ENCODE results near the gene NAPG. TPM values are rescaled to one million over a fixed set of nuclear protein-coding genes. Genes with fewer than 3 reads are reported as not detected.

Gene NAPG
- total RNA-seq, 1 experiment from 2014 or later = 25.8 TPM

DNA sequence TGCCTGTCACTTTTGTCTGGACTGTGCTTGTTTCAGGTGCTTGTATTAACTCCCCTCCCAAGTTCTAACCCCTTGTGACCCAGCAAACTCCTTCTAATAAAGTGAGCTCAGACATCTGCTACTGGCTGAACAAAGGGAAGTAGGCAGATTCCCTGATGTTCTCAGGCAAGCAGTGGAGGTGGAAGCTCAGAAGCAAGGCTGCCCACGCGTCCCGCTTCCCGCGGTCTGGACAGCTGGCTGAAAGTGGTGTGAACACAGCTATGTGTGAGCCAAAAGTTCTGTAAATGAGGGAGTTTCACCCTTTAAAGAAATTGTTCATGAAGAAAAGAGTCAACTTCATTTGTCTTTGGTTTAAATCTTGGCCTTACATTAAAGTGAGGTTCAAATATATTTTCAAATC, 40.0 kb downstream of the NAPG start (continued):
- TF ChIP-seq, protein P1, sequence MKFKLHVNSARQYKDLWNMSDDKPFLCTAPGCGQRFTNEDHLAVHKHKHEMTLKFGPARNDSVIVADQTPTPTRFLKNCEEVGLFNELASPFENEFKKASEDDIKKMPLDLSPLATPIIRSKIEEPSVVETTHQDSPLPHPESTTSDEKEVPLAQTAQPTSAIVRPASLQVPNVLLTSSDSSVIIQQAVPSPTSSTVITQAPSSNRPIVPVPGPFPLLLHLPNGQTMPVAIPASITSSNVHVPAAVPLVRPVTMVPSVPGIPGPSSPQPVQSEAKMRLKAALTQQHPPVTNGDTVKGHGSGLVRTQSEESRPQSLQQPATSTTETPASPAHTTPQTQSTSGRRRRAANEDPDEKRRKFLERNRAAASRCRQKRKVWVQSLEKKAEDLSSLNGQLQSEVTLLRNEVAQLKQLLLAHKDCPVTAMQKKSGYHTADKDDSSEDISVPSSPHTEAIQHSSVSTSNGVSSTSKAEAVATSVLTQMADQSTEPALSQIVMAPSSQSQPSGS (CRISPR knock-in tag; IDR thresholded peaks at IDR 0.05; ENCODE audit: borderline replicate concordance, low read depth) = no peak
- TF ChIP-seq, protein P2, sequence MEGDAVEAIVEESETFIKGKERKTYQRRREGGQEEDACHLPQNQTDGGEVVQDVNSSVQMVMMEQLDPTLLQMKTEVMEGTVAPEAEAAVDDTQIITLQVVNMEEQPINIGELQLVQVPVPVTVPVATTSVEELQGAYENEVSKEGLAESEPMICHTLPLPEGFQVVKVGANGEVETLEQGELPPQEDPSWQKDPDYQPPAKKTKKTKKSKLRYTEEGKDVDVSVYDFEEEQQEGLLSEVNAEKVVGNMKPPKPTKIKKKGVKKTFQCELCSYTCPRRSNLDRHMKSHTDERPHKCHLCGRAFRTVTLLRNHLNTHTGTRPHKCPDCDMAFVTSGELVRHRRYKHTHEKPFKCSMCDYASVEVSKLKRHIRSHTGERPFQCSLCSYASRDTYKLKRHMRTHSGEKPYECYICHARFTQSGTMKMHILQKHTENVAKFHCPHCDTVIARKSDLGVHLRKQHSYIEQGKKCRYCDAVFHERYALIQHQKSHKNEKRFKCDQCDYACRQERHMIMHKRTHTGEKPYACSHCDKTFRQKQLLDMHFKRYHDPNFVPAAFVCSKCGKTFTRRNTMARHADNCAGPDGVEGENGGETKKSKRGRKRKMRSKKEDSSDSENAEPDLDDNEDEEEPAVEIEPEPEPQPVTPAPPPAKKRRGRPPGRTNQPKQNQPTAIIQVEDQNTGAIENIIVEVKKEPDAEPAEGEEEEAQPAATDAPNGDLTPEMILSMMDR (IDR thresholded peaks at IDR 0.05) = no peak
- TF ChIP-seq, protein P3, sequence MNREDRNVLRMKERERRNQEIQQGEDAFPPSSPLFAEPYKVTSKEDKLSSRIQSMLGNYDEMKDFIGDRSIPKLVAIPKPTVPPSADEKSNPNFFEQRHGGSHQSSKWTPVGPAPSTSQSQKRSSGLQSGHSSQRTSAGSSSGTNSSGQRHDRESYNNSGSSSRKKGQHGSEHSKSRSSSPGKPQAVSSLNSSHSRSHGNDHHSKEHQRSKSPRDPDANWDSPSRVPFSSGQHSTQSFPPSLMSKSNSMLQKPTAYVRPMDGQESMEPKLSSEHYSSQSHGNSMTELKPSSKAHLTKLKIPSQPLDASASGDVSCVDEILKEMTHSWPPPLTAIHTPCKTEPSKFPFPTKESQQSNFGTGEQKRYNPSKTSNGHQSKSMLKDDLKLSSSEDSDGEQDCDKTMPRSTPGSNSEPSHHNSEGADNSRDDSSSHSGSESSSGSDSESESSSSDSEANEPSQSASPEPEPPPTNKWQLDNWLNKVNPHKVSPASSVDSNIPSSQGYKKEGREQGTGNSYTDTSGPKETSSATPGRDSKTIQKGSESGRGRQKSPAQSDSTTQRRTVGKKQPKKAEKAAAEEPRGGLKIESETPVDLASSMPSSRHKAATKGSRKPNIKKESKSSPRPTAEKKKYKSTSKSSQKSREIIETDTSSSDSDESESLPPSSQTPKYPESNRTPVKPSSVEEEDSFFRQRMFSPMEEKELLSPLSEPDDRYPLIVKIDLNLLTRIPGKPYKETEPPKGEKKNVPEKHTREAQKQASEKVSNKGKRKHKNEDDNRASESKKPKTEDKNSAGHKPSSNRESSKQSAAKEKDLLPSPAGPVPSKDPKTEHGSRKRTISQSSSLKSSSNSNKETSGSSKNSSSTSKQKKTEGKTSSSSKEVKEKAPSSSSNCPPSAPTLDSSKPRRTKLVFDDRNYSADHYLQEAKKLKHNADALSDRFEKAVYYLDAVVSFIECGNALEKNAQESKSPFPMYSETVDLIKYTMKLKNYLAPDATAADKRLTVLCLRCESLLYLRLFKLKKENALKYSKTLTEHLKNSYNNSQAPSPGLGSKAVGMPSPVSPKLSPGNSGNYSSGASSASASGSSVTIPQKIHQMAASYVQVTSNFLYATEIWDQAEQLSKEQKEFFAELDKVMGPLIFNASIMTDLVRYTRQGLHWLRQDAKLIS (CRISPR knock-in tag; IDR thresholded peaks at IDR 0.05; ENCODE audit: borderline replicate concordance) = no peak
- TF ChIP-seq ZNF671 (CRISPR knock-in tag; IDR thresholded peaks at IDR 0.05) = no peak

DNA sequence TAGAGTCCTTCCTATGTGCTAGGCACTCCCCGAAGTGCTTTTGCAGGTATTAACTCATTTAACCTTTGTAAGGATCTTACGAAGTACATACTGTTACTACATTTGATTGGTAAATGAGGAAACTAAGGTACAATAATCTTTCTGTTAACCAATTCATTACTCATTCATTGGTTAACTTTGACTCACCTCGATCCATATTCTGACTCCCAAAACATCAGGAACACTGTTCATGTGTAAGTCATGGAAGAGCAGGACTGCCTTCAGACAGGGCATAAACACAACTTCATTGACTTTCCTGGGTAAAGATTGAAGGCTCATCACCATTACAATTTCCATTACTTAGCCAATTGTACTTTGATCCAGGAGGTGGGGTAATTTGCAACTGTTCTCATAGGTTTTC, 40.6 kb downstream of the NAPG start:
- CTCF ChIA-PET = no interaction called here
- TF ChIP-seq IRF2 (CRISPR knock-in tag; IDR thresholded peaks at IDR 0.05; ENCODE audit: borderline replicate concordance, low read depth) (no peak), ZNF396 (CRISPR knock-in tag; IDR thresholded peaks at IDR 0.05; ENCODE audit: borderline replicate concordance) (no peak), GRHL2 (CRISPR knock-in tag; IDR thresholded peaks at IDR 0.05; ENCODE audit: insufficient replicate concordance, severe bottlenecking) (no peak)
- TF ChIP-seq, protein P4, sequence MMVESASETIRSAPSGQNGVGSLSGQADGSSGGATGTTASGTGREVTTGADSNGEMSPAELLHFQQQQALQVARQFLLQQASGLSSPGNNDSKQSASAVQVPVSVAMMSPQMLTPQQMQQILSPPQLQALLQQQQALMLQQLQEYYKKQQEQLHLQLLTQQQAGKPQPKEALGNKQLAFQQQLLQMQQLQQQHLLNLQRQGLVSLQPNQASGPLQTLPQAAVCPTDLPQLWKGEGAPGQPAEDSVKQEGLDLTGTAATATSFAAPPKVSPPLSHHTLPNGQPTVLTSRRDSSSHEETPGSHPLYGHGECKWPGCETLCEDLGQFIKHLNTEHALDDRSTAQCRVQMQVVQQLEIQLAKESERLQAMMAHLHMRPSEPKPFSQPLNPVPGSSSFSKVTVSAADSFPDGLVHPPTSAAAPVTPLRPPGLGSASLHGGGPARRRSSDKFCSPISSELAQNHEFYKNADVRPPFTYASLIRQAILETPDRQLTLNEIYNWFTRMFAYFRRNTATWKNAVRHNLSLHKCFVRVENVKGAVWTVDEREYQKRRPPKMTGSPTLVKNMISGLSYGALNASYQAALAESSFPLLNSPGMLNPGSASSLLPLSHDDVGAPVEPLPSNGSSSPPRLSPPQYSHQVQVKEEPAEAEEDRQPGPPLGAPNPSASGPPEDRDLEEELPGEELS (CRISPR knock-in tag; IDR thresholded peaks at IDR 0.05) = no peak
- TF ChIP-seq, protein P5, sequence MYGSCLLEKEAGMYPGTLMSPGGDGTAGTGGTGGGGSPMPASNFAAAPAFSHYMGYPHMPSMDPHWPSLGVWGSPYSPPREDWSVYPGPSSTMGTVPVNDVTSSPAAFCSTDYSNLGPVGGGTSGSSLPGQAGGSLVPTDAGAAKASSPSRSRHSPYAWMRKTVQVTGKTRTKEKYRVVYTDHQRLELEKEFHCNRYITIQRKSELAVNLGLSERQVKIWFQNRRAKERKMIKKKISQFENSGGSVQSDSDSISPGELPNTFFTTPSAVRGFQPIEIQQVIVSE (CRISPR knock-in tag; IDR thresholded peaks at IDR 0.05; ENCODE audit: borderline replicate concordance) = no peak
- TF ChIP-seq, protein P6, sequence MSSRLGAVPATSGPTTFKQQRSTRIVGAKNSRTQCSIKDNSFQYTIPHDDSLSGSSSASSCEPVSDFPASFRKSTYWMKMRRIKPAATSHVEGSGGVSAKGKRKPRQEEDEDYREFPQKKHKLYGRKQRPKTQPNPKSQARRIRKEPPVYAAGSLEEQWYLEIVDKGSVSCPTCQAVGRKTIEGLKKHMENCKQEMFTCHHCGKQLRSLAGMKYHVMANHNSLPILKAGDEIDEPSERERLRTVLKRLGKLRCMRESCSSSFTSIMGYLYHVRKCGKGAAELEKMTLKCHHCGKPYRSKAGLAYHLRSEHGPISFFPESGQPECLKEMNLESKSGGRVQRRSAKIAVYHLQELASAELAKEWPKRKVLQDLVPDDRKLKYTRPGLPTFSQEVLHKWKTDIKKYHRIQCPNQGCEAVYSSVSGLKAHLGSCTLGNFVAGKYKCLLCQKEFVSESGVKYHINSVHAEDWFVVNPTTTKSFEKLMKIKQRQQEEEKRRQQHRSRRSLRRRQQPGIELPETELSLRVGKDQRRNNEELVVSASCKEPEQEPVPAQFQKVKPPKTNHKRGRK (CRISPR knock-in tag; IDR thresholded peaks at IDR 0.05; ENCODE audit: borderline replicate concordance) = no peak
- TF ChIP-seq, protein P7, sequence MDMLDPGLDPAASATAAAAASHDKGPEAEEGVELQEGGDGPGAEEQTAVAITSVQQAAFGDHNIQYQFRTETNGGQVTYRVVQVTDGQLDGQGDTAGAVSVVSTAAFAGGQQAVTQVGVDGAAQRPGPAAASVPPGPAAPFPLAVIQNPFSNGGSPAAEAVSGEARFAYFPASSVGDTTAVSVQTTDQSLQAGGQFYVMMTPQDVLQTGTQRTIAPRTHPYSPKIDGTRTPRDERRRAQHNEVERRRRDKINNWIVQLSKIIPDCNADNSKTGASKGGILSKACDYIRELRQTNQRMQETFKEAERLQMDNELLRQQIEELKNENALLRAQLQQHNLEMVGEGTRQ (CRISPR knock-in tag; IDR thresholded peaks at IDR 0.05) = no peak
- TF ChIP-seq, protein P8, sequence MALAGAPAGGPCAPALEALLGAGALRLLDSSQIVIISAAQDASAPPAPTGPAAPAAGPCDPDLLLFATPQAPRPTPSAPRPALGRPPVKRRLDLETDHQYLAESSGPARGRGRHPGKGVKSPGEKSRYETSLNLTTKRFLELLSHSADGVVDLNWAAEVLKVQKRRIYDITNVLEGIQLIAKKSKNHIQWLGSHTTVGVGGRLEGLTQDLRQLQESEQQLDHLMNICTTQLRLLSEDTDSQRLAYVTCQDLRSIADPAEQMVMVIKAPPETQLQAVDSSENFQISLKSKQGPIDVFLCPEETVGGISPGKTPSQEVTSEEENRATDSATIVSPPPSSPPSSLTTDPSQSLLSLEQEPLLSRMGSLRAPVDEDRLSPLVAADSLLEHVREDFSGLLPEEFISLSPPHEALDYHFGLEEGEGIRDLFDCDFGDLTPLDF (CRISPR knock-in tag; IDR thresholded peaks at IDR 0.05) = no peak
- TF ChIP-seq, protein P9, sequence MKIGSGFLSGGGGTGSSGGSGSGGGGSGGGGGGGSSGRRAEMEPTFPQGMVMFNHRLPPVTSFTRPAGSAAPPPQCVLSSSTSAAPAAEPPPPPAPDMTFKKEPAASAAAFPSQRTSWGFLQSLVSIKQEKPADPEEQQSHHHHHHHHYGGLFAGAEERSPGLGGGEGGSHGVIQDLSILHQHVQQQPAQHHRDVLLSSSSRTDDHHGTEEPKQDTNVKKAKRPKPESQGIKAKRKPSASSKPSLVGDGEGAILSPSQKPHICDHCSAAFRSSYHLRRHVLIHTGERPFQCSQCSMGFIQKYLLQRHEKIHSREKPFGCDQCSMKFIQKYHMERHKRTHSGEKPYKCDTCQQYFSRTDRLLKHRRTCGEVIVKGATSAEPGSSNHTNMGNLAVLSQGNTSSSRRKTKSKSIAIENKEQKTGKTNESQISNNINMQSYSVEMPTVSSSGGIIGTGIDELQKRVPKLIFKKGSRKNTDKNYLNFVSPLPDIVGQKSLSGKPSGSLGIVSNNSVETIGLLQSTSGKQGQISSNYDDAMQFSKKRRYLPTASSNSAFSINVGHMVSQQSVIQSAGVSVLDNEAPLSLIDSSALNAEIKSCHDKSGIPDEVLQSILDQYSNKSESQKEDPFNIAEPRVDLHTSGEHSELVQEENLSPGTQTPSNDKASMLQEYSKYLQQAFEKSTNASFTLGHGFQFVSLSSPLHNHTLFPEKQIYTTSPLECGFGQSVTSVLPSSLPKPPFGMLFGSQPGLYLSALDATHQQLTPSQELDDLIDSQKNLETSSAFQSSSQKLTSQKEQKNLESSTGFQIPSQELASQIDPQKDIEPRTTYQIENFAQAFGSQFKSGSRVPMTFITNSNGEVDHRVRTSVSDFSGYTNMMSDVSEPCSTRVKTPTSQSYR (CRISPR knock-in tag; IDR thresholded peaks at IDR 0.05) = no peak
- TF ChIP-seq, protein P10, sequence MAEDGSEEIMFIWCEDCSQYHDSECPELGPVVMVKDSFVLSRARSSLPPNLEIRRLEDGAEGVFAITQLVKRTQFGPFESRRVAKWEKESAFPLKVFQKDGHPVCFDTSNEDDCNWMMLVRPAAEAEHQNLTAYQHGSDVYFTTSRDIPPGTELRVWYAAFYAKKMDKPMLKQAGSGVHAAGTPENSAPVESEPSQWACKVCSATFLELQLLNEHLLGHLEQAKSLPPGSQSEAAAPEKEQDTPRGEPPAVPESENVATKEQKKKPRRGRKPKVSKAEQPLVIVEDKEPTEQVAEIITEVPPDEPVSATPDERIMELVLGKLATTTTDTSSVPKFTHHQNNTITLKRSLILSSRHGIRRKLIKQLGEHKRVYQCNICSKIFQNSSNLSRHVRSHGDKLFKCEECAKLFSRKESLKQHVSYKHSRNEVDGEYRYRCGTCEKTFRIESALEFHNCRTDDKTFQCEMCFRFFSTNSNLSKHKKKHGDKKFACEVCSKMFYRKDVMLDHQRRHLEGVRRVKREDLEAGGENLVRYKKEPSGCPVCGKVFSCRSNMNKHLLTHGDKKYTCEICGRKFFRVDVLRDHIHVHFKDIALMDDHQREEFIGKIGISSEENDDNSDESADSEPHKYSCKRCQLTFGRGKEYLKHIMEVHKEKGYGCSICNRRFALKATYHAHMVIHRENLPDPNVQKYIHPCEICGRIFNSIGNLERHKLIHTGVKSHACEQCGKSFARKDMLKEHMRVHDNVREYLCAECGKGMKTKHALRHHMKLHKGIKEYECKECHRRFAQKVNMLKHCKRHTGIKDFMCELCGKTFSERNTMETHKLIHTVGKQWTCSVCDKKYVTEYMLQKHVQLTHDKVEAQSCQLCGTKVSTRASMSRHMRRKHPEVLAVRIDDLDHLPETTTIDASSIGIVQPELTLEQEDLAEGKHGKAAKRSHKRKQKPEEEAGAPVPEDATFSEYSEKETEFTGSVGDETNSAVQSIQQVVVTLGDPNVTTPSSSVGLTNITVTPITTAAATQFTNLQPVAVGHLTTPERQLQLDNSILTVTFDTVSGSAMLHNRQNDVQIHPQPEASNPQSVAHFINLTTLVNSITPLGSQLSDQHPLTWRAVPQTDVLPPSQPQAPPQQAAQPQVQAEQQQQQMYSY (CRISPR knock-in tag; IDR thresholded peaks at IDR 0.05) = no peak

More for the DNA sequence above, 40.6 kb downstream of the NAPG start:
- DNase-seq (ENCODE audit: low spot score) (no peak), ATAC-seq (no peak)
- Mint-ChIP-seq H3K36me3 (peaks cover 3% of the 10 kb centered on the region; the same call in 1 of the 2 replicates), H3K4me1 (no peaks in the 10 kb centered on the region), H3K27me3 (ENCODE audit: low read depth) (no peaks in the 10 kb centered on the region; the same call in 1 of the 2 replicates), H3K27ac (no peak overlapping the region), H3K9me3 (peaks cover 9% of the 10 kb centered on the region), H3K4me3 (no peak overlapping the region)
- POLR2A ChIA-PET = no interaction called here
